Skeletal muscle tissue (tissue), 4 donors: Measurements from ENCODE around the gene PTPRO. TPM values are rescaled to one million over a fixed set of nuclear protein-coding genes. Genes with fewer than 3 reads are reported as not detected.

Source experiments
- H3K27ac ChIP-seq: one replicate; pipeline ENCODE4 v1.7.0; 2013; ENCODE audit warnings: mild to moderate bottlenecking, low read depth, low read length, inconsistent platforms
- H3K27me3 ChIP-seq, 3 donors: one replicate each; pipeline ENCODE4 v1.7.0; 2013; ENCODE audit warnings: low read length in 3 of 3; ENCODE audit not compliant: control insufficient read depth in 3 of 3, insufficient read depth in 3 of 3
- H3K36me3 ChIP-seq, 3 donors: one replicate each; pipeline ENCODE4 v1.7.0; 2013; ENCODE audit warnings: low read length in 3 of 3; ENCODE audit not compliant: control insufficient read depth in 3 of 3, insufficient read depth in 3 of 3
- H3K4me1 ChIP-seq, 3 donors: one replicate each; pipeline ENCODE4 v1.7.0; 2013; ENCODE audit warnings: low read length in 3 of 3, mild to moderate bottlenecking in 3 of 3; ENCODE audit not compliant: control insufficient read depth in 3 of 3, insufficient read depth in 3 of 3
- H3K4me3 ChIP-seq, 3 donors: one replicate each; pipeline ENCODE4 v1.7.0; 2013; ENCODE audit warnings: low read length in 3 of 3
- H3K9ac ChIP-seq, 3 donors: one replicate each; pipeline ENCODE4 v1.7.0; 2013; ENCODE audit warnings: low read length in 3 of 3, mild to moderate bottlenecking in 3 of 3, moderate library complexity in 2 of 3, low read depth in 1 of 3
- H3K9me3 ChIP-seq, 3 donors: one replicate each; pipeline ENCODE4 v1.7.0; 2013; ENCODE audit warnings: low read length in 3 of 3; ENCODE audit not compliant: control insufficient read depth in 3 of 3
- total RNA-seq: library from RNA; depleted of rRNA; stranded (reverse); fragments of >200 nt; gene quantifications from one replicate; pipeline ENCODE4 v1.2.3, GENCODE V29; 2014
- donor health status: Osteomylitis.

PTPRO gene
- total RNA-seq, 1 donor from 2014 or later = 2.1 TPM

GRCh38 chr12:15429262-15429661 is 107.0 kb downstream of the PTPRO start:
- Histone ChIP-seq H3K27me3 (no peaks in the 10 kb centered on the region), H3K9ac (no peak overlapping the region), H3K4me3 (no peak overlapping the region), H3K36me3 (no peaks in the 10 kb centered on the region), H3K9me3 (no peaks in the 10 kb centered on the region), H3K4me1 (no peaks in the 10 kb centered on the region), H3K27ac (no peak overlapping the region)

- no peaks in the 10 kb centered on the region for H3K36me3 ChIP-seq
- peaks cover 0 to 5% (median 2%) of the 10 kb centered on the region in 3 donors for H3K9me3 ChIP-seq
- H3K27ac ChIP-seq = no peak overlapping the region
- H3K9ac ChIP-seq = no peak overlapping the region
- no peaks in the 10 kb centered on the region for H3K4me1 ChIP-seq
- no peak overlapping the region for H3K4me3 ChIP-seq
- H3K27me3 ChIP-seq = no peaks in the 10 kb centered on the region
Observed at GRCh38 chr12:15435597-15435996, 113.3 kb downstream of the PTPRO start.

GRCh38 chr12:15439459-15439858 is 117.2 kb downstream of the PTPRO start:
- no peaks in the 10 kb centered on the region for H3K36me3 ChIP-seq
- H3K4me3 ChIP-seq = no peak overlapping the region
- no peaks in the 10 kb centered on the region for H3K4me1 ChIP-seq
- no peak overlapping the region for H3K9ac ChIP-seq
- H3K27ac ChIP-seq = no peak overlapping the region
- peaks cover 0 to 5% (median 2%) of the 10 kb centered on the region in 3 donors for H3K9me3 ChIP-seq
- H3K27me3 ChIP-seq = no peaks in the 10 kb centered on the region

- Histone ChIP-seq H3K36me3 (no peaks in the 10 kb centered on the region), H3K27ac (no peak overlapping the region), H3K9ac (no peak overlapping the region), H3K4me3 (no peak overlapping the region), H3K4me1 (no peaks in the 10 kb centered on the region), H3K27me3 (no peaks in the 10 kb centered on the region), H3K9me3 (peaks cover 0 to 2% (median 0%) of the 10 kb centered on the region in 3 donors)
Observed at GRCh38 chr12:15443050-15443449, 120.7 kb downstream of the PTPRO start.

GRCh38 chr12:15443611-15444010 is 121.3 kb downstream of the PTPRO start:
- no peaks in the 10 kb centered on the region for H3K4me1 ChIP-seq
- no peaks in the 10 kb centered on the region for H3K36me3 ChIP-seq
- H3K9ac ChIP-seq = no peak overlapping the region
- no peak overlapping the region for H3K27ac ChIP-seq
- no peak overlapping the region for H3K4me3 ChIP-seq
- no peaks in the 10 kb centered on the region for H3K27me3 ChIP-seq
- H3K9me3 ChIP-seq = peaks cover 0 to 2% (median 0%) of the 10 kb centered on the region in 3 donors

GRCh38 chr12:15444523-15444922 is 122.2 kb downstream of the PTPRO start:
- Histone ChIP-seq H3K9ac (no peak overlapping the region), H3K27ac (no peak overlapping the region), H3K4me1 (no peaks in the 10 kb centered on the region), H3K9me3 (peaks cover 0 to under 1% (median 0%) of the 10 kb centered on the region in 3 donors), H3K36me3 (no peaks in the 10 kb centered on the region), H3K4me3 (no peak overlapping the region), H3K27me3 (no peaks in the 10 kb centered on the region)

GRCh38 chr12:15446807-15447206 is 124.5 kb downstream of the PTPRO start:
- Histone ChIP-seq H3K36me3 (no peaks in the 10 kb centered on the region), H3K27ac (no peak overlapping the region), H3K9me3 (no peaks in the 10 kb centered on the region), H3K9ac (no peak overlapping the region), H3K4me1 (no peaks in the 10 kb centered on the region), H3K4me3 (no peak overlapping the region), H3K27me3 (no peaks in the 10 kb centered on the region)

- H3K9ac ChIP-seq = no peak overlapping the region
- H3K9me3 ChIP-seq = peaks cover 0 to 6% (median 2%) of the 10 kb centered on the region in 3 donors
- no peak overlapping the region for H3K4me3 ChIP-seq
- no peaks in the 10 kb centered on the region for H3K4me1 ChIP-seq
- no peak overlapping the region for H3K27ac ChIP-seq
- H3K27me3 ChIP-seq = no peaks in the 10 kb centered on the region
- H3K36me3 ChIP-seq = no peaks in the 10 kb centered on the region
Observed at GRCh38 chr12:15453613-15454012, 131.3 kb downstream of the PTPRO start.

- no peaks in the 10 kb centered on the region for H3K36me3 ChIP-seq
- H3K27ac ChIP-seq = no peak overlapping the region
- H3K27me3 ChIP-seq = no peaks in the 10 kb centered on the region
- no peak overlapping the region for H3K4me3 ChIP-seq
- no peaks in the 10 kb centered on the region for H3K4me1 ChIP-seq
- H3K9me3 ChIP-seq = peaks cover 0 to 8% (median 3%) of the 10 kb centered on the region in 3 donors
- H3K9ac ChIP-seq = no peak overlapping the region
Observed at GRCh38 chr12:15458008-15458407, 135.7 kb downstream of the PTPRO start.

GRCh38 chr12:15468911-15469310 is 146.6 kb downstream of the PTPRO start:
- Histone ChIP-seq H3K4me1 (no peaks in the 10 kb centered on the region), H3K27me3 (no peaks in the 10 kb centered on the region), H3K4me3 (no peak overlapping the region), H3K9ac (no peak overlapping the region), H3K9me3 (no peaks in the 10 kb centered on the region), H3K27ac (no peak overlapping the region), H3K36me3 (no peaks in the 10 kb centered on the region)

- Histone ChIP-seq H3K27ac (no peak overlapping the region), H3K27me3 (peaks cover 0 to 2% (median 0%) of the 10 kb centered on the region in 3 donors), H3K36me3 (no peaks in the 10 kb centered on the region), H3K9me3 (no peaks in the 10 kb centered on the region), H3K9ac (no peak overlapping the region), H3K4me1 (no peaks in the 10 kb centered on the region), H3K4me3 (no peak overlapping the region)
Observed at GRCh38 chr12:15469356-15469755, 147.0 kb downstream of the PTPRO start.
